ENCODE data around the gene IFT80.

IFT80 gene

DNA sequence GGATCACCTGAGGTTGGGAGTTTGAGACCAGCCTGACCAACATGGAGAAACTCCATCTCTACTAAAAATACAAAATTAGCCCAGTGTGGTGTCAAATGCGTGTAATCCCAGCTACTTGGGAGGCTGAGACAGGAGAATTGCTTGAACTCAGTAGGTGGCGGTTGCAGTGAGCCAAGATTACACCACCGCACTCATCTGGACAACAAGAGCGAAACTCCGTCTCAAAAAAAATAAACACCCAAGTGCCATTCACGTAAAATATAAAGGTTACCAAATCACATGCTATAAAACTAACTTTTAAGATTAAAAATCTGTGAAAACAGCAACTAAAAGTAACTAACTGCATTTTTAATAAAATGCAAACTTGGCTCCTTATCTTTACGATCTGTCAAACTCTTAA is 41.7 kb upstream of the IFT80 start:
- no peaks in the 10 kb centered on the region for H3K36me3 ChIP-seq
- no peaks in the 10 kb centered on the region for H3K27me3 ChIP-seq
- no peak for DNase-seq
- no peaks in the 10 kb centered on the region for H3K4me1 ChIP-seq
- H3K4me3 ChIP-seq: no peak overlapping the region
- intact Hi-C loops (cut with DNase I; ENCODE audit: low total_unique reads): no loop called here
- H3K9me3 ChIP-seq: no peaks in the 10 kb centered on the region
- no peak overlapping the region for H3K27ac ChIP-seq
- TF ChIP-seq, protein P1, sequence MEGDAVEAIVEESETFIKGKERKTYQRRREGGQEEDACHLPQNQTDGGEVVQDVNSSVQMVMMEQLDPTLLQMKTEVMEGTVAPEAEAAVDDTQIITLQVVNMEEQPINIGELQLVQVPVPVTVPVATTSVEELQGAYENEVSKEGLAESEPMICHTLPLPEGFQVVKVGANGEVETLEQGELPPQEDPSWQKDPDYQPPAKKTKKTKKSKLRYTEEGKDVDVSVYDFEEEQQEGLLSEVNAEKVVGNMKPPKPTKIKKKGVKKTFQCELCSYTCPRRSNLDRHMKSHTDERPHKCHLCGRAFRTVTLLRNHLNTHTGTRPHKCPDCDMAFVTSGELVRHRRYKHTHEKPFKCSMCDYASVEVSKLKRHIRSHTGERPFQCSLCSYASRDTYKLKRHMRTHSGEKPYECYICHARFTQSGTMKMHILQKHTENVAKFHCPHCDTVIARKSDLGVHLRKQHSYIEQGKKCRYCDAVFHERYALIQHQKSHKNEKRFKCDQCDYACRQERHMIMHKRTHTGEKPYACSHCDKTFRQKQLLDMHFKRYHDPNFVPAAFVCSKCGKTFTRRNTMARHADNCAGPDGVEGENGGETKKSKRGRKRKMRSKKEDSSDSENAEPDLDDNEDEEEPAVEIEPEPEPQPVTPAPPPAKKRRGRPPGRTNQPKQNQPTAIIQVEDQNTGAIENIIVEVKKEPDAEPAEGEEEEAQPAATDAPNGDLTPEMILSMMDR (IDR thresholded peaks at IDR 0.05): no peak

DNA sequence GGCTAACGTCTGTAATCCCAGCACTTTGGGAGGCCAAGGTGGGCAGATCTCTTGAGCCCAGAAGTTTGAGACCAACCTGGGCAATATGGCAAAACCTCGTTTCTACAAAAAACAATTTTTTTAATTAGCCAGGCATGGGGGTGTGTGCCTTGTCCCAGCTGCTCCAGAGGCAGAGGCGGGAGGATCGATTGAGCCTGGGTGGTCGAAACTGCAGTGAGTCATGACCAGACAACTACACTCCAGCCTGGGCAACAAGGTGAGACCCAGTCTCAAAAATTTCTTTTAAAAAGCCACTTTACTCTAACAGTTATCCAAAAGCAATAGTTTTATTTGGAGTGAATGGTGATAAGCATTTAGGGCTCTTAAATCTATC is 38.0 kb upstream of the IFT80 start:
- Histone ChIP-seq H3K27me3 (no peaks in the 10 kb centered on the region), H3K27ac (no peak overlapping the region), H3K9me3 (no peaks in the 10 kb centered on the region), H3K36me3 (peaks cover 18 to 25% (median 19%) of the 10 kb centered on the region in 3 donors), H3K4me3 (no peak overlapping the region), H3K4me1 (no peaks in the 10 kb centered on the region)
- no peak for DNase-seq
- TF ChIP-seq, protein P1 (IDR thresholded peaks at IDR 0.05): no peak
- intact Hi-C loops (cut with DNase I; ENCODE audit: low total_unique reads): no loop called here

DNA sequence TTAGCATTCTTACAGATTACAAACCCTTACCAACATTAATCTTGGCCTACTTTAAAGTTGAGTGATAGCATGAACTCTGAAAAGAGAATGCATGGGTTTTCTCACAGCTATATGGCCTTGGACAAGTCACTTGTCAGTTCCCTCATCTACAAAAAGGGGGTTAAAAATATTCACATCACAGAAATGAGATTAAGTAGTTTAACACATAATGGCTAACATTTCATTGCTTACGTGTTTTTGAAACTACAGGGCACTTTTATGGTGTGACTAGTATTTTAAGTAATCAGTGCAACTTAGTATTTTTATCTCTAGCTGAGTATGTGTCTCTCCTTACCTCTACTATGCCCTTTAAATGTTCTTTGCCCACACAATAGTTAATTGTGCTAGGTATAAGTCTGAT is 36.7 kb upstream of the IFT80 start:
- Histone ChIP-seq H3K4me3 (no peak overlapping the region), H3K27me3 (no peaks in the 10 kb centered on the region), H3K4me1 (no peaks in the 10 kb centered on the region), H3K27ac (no peak overlapping the region), H3K9me3 (no peaks in the 10 kb centered on the region), H3K36me3 (peaks cover 32 to 38% (median 33%) of the 10 kb centered on the region in 3 donors)
- DNase-seq: no peak
- intact Hi-C loops (cut with DNase I; ENCODE audit: low total_unique reads): no loop called here
- TF ChIP-seq, protein P1 (IDR thresholded peaks at IDR 0.05): no peak

DNA sequence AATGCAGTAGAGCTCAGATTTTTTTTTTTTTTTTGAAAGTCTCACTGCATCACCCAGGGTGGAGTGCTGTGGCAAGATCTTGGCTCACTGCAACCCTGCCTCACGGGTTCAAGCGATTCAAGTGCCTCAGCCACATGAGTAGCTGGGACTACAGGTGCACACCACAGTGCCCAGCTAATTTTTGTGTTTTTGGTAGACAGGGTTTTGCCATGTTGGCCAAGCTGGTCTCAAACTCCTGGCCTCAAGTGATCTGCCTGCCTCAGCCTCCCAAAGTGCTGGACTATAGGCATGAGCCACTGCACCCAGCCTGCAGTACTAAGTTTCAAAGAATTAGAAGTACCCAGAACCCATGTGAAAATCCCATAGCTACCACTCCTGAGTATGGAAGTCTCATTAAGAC is 36.1 kb upstream of the IFT80 start:
- Histone ChIP-seq H3K9me3 (no peaks in the 10 kb centered on the region), H3K4me1 (no peaks in the 10 kb centered on the region), H3K27me3 (no peaks in the 10 kb centered on the region), H3K4me3 (no peak overlapping the region), H3K27ac (no peak overlapping the region), H3K36me3 (peaks cover 36 to 44% (median 36%) of the 10 kb centered on the region in 3 donors)
- DNase-seq: no peak
- TF ChIP-seq, protein P1 (IDR thresholded peaks at IDR 0.05): no peak
- intact Hi-C loops (cut with DNase I; ENCODE audit: low total_unique reads): no loop called here

DNA sequence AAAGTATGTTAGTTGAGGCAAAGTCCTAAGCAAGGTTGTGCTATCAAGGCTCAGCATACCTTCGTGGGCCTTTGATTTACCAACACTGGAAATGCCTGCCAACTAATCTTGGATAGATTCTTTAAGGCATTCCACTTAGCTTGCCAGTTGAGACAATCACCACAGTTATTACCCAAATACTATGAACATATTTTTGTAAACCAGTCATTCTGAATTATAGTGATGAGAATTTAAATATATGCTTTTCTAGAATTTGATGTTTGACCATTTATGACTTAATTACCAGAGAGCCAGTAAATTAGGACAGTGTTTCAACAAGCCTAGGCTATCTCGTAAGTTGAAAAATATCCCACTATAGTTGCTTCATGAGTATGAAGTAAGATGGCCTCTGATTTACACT is 35.0 kb upstream of the IFT80 start:
- no peak overlapping the region for H3K27ac ChIP-seq

More for the DNA sequence above, 35.0 kb upstream of the IFT80 start:
- Histone ChIP-seq H3K4me3 (no peak overlapping the region), H3K36me3 (peaks cover 39 to 48% (median 43%) of the 10 kb centered on the region in 3 donors), H3K9me3 (no peaks in the 10 kb centered on the region), H3K4me1 (no peaks in the 10 kb centered on the region), H3K27me3 (no peaks in the 10 kb centered on the region)
- DNase-seq: no peak
- TF ChIP-seq, protein P1 (IDR thresholded peaks at IDR 0.05): no peak
- intact Hi-C loops (cut with DNase I; ENCODE audit: low total_unique reads): no loop called here
